Vagina (tissue), 2 donors: Measurements from ENCODE around the gene TPCN2. TPM values are rescaled to one million over a fixed set of nuclear protein-coding genes. Genes with fewer than 3 reads are reported as not detected.
A peak's percentile ranks its signal among the peaks of the same experiment; 100 is the strongest.

Experiments
- DNase-seq, 2 donors: peaks; one replicate each; pipeline ENCODE4 v3.0.0-alpha.2; 2017; ENCODE audit errors: extremely low spot score in 2 of 2
- H3K27ac ChIP-seq: fragments of 200-600 bp; sonication (generic); one replicate; pipeline ENCODE4 v1.5.1; 2019
- H3K27me3 ChIP-seq: fragments of 200-600 bp; sonication (generic); one replicate; pipeline ENCODE4 v1.5.1; 2019
- H3K36me3 ChIP-seq, 2 donors: fragments of 200-600 bp; sonication (generic); one replicate each; pipeline ENCODE4 v1.5.1; 2017 to 2019
- H3K4me1 ChIP-seq: fragments of 200-600 bp; sonication (generic); one replicate; pipeline ENCODE4 v1.5.1; 2019
- H3K4me3 ChIP-seq, 2 donors: fragments of 200-600 bp; sonication (generic); 1 replicate in 1 of 2; 2 replicates in 1 of 2; pipeline ENCODE4 v1.5.1; 2016 to 2019
- H3K9me3 ChIP-seq: fragments of 200-600 bp; sonication (generic); one replicate; pipeline ENCODE4 v1.5.1; 2019
- POLR2A ChIP-seq, 2 donors: fragments of 450-650 bp; IDR thresholded peaks; one replicate each; pipeline ENCODE4 v1.6.1; 2017; ENCODE audit warnings: antibody characterized with exemption in 2 of 2, mild to moderate bottlenecking in 2 of 2, moderate library complexity in 2 of 2
- POLR2AphosphoS5 ChIP-seq, 2 donors: sonication (generic); formaldehyde crosslinking; IDR thresholded peaks; one replicate each; pipeline ENCODE4 v1.9.0; 2017; ENCODE audit warnings: antibody characterized with exemption in 2 of 2, mild to moderate bottlenecking in 2 of 2, low read depth in 1 of 2; ENCODE audit not compliant: insufficient read depth in 1 of 2
- intact Hi-C: fragments of 100-400 bp; cut with DNase I; formaldehyde crosslinking; loops from one replicate; pipeline ENCODE4 v1.15.1; 2023
- total RNA-seq: library from RNA; depleted of rRNA; stranded (reverse); fragments of >200 nt; gene quantifications from one replicate; pipeline ENCODE4 v1.2.3, GENCODE V29; 2016
- TF ChIP-seq, protein P1 (sequence below), 3 experiments: fragments of 450-650 bp in 2 of 3; fragments of 200-600 bp in 1 of 3; sonication (generic) in 1 of 3; IDR thresholded peaks; one replicate each; pipeline ENCODE4 v1.5.1; 2017 to 2019; ENCODE audit warnings: antibody characterized with exemption in 3 of 3, mild to moderate bottlenecking in 2 of 3, moderate library complexity in 2 of 3

Gene TPCN2
- total RNA-seq, 1 donor from 2014 or later: 21.1 TPM

DNA sequence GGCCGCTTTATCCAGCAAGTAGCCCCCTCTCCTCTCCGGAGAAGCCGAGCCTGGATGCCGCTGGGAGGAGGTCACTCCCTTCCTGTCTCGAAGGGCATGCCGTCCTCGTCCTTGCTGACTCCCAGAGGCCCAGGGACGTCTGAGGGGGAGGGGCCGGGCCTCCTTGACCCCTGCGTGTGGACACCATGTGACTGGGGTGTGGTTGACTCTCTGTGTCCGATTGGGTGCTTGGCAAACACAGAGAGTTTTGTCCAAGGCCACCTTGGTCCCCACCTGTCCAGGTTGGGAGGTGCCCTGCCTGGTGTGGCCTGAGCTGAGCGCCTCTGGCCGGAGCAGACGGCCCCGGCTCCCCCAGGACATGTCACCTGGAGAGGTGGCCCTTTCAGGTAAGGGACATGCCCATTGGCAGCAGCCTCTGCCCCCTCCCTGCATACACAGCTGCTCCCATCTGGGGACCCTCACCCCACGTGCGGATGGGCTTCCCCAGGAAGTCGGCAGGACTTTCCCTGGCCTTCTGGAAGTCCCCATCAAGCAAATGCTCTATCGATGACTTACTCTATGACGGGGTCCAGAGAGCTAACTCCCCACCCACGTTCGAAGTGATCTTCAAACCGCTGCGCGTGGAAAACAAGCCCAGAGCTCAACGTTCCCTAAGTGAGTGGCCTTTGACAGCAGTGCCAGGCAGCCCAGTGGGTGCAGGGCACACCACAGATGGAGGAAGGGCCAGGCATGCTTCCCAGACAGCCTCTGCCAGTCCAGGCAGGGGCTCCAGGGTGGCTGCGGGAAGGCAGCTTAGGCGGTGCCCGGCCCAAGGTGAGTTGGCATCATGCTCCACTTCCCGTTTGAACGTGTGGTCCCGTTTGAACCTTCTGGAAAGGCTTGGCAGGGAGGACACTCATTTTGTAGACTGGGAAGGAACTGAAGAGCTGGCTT lies 106.8 kb downstream of the TPCN2 start, which contains the start of gene SMIM38:
Gene SMIM38, plus strand, starts transcription at position 634 of the 933 bp plus-strand sequence. CDS start 1,912 bp downstream, outside the sequence.
- Histone ChIP-seq H3K9me3 (no peaks in the 10 kb centered on the region), H3K4me1 (peaks cover 23% of the 10 kb centered on the region), H3K4me3 (no peak within 1 kb of the TSS), H3K27me3 (no peaks in the 10 kb centered on the region), H3K27ac (peak within 1 kb of the TSS; percentile 3), H3K36me3 (no peaks in the 10 kb centered on the region)
- no peak for DNase-seq
- intact Hi-C loops: no loop called here
- TF ChIP-seq POLR2AphosphoS5 (IDR thresholded peaks at IDR 0.05; ENCODE audit: insufficient read depth in 1 of 2, low read depth in 1 of 2) (no peak), POLR2A (IDR thresholded peaks at IDR 0.05) (no peak)
- TF ChIP-seq, protein P1, sequence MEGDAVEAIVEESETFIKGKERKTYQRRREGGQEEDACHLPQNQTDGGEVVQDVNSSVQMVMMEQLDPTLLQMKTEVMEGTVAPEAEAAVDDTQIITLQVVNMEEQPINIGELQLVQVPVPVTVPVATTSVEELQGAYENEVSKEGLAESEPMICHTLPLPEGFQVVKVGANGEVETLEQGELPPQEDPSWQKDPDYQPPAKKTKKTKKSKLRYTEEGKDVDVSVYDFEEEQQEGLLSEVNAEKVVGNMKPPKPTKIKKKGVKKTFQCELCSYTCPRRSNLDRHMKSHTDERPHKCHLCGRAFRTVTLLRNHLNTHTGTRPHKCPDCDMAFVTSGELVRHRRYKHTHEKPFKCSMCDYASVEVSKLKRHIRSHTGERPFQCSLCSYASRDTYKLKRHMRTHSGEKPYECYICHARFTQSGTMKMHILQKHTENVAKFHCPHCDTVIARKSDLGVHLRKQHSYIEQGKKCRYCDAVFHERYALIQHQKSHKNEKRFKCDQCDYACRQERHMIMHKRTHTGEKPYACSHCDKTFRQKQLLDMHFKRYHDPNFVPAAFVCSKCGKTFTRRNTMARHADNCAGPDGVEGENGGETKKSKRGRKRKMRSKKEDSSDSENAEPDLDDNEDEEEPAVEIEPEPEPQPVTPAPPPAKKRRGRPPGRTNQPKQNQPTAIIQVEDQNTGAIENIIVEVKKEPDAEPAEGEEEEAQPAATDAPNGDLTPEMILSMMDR (IDR thresholded peaks at IDR 0.05): no peak

DNA sequence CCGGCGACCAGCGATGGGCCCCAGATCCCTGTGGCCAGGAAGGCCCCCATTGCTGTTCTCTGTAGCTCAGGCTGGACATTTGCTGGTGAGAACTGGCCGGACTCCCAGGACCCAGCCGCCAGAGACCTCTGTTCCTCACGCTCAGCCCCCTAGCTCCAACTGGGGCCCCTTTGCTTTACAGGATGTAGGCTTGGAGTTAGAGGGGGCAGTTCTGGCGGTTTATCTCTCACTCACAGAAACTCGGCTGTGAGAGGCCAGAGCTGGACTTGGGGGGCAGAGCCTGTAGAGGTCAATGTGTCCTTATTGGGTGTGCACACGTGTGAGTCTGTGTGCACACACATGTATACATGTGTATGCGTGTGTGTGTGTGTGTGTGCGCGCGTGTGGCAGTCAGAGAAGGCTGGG lies 107.5 kb downstream of the TPCN2 start:
- Histone ChIP-seq H3K9me3 (no peaks in the 10 kb centered on the region), H3K4me3 (no peak overlapping the region), H3K27me3 (no peaks in the 10 kb centered on the region), H3K27ac (no peak overlapping the region), H3K36me3 (no peaks in the 10 kb centered on the region), H3K4me1 (peaks cover 23% of the 10 kb centered on the region)
- no peak for DNase-seq
- TF ChIP-seq, protein P1 (IDR thresholded peaks at IDR 0.05): no peak
- TF ChIP-seq POLR2AphosphoS5 (IDR thresholded peaks at IDR 0.05; ENCODE audit: insufficient read depth in 1 of 2, low read depth in 1 of 2) (no peak), POLR2A (IDR thresholded peaks at IDR 0.05) (no peak)
- intact Hi-C loops: no loop called here

DNA sequence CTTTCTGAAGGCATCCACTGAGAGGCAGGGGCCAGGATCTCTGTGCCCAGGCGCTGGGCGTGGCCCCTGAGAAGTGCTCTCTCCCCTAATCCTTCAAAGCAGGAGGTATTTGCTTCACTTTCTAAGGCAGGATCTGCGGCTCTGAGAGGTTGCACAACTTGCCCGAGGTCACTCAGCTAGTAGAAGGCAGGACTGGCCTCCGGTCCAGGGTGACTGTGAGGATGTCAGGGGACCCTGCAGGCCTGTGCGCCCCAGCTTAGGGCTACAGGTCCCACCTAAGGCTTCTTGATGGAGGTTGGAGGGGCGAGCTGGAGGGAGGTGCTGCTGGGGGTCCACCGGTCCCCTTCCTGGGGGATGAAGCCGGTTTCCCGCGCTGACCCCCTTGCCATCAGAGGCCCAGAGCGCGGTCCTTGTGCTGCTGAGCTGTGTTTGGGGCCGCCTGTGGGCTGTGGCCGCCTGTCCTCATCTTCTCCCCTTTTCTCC lies 108.0 kb downstream of the TPCN2 start:
- Histone ChIP-seq H3K36me3 (no peaks in the 10 kb centered on the region), H3K9me3 (no peaks in the 10 kb centered on the region), H3K4me1 (peaks cover 23% of the 10 kb centered on the region), H3K4me3 (no peak overlapping the region), H3K27ac (peak overlapping the region; percentile 3), H3K27me3 (no peaks in the 10 kb centered on the region)
- TF ChIP-seq POLR2AphosphoS5 (IDR thresholded peaks at IDR 0.05; ENCODE audit: insufficient read depth in 1 of 2, low read depth in 1 of 2) (no peak), POLR2A (IDR thresholded peaks at IDR 0.05) (no peak)
- TF ChIP-seq, protein P1 (IDR thresholded peaks at IDR 0.05): no peak
- intact Hi-C loops: no loop called here
- no peak for DNase-seq

DNA sequence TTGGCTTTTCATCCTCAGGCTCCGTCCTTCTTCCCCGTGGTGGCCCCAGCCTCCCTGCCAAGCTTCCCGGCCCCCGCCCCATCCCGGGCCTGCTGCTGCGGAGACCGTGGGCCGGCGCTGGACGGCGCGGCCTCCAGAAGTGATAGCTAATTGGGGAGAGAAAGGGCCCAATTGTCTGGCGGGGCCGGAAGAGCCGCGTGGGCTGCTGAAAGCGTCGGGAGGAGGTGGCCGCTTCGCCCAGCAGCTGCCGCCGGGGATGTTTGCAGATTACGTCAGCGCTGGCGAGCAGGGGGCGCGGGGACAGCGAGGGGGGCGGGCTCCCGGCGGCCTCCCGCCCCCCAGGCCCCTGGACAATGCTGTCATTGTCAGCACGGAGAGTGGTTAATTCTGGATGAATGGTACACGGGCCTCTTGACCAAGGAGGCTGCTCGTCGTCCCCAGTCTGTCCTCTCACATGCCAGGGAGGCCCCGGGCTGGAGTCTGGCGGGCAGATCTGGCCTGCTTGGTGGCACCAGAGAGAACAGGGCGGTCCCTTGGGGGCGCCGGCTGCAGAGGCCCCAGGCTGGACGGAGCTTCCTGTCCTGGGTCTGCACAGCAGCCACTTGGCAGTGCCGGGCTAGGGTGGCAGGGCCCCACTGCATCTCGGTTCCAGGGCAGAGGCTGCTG lies 108.6 kb downstream of the TPCN2 start:
- no peak for DNase-seq
- Histone ChIP-seq H3K4me3 (no peak overlapping the region), H3K4me1 (peaks cover 23% of the 10 kb centered on the region), H3K9me3 (no peaks in the 10 kb centered on the region), H3K27me3 (no peaks in the 10 kb centered on the region), H3K36me3 (no peaks in the 10 kb centered on the region), H3K27ac (peak overlapping the region; percentile 3)
- intact Hi-C loops: no loop called here
- peak in 1 of 2 donors; percentile 6 for TF ChIP-seq POLR2AphosphoS5 (IDR thresholded peaks at IDR 0.05; ENCODE audit: insufficient read depth in 1 of 2, low read depth in 1 of 2)
- TF ChIP-seq, protein P1 (IDR thresholded peaks at IDR 0.05): no peak
